Placental epithelial cell (primary cell): Measurements from ENCODE around the gene ITGA2. TPM values are rescaled to one million over a fixed set of nuclear protein-coding genes. Genes with fewer than 3 reads are reported as not detected.

Source experiments
- total RNA-seq: library from RNA; depleted of rRNA; stranded (reverse); fragments of >200 nt; gene quantifications from 2 replicates; pipeline ENCODE4 v1.2.3, GENCODE V29; 2012

The ITGA2 gene
- 3.5 and 39.6 TPM in 2 replicates for total RNA-seq

DNA sequence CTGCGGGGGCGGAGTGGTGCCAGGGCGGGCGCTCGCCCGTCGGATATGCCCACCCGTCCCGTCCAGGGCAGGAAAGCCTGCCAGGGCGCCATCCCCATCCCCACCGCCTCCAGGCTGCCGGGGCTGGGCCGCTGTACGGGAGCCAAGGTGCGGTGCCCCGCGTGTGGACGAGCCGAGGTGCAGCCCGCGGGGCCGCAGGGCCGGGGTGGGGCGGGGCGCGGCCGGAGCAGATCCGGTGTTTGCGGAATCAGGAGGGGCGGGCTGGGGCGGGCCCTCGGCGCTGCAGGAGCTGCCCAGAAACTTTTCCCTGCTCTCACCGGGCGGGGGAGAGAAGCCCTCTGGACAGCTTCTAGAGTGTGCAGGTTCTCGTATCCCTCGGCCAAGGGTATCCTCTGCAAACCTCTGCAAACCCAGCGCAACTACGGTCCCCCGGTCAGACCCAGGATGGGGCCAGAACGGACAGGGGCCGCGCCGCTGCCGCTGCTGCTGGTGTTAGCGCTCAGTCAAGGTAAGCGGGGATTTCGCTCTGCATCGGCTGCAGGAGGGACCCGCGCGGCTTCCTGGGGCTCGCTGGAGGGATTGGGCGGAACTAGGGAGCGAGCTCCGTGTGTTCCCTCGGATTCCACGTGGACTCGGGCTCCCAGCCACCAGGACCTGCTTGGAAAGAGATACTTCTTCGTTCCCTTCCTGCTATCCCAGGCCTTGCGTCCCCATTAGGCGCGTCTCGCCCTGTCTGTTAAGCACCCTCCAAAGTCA, at the start of gene ITGA2:
TSS of gene ITGA2 (plus strand) at position 328 of the 756 bp plus-strand sequence. CDS start at position 445, 117 bp downstream.

GRCh38 chr5:53109443-53110127, 120.4 kb downstream of the ITGA2 start, which contains the start of gene MOCS2:
Gene MOCS2, minus strand, starts transcription at chr5:53109757. Its CDS starts 2,583 bp downstream, at chr5:53107174.

Other genes starting within 250 kb of the ITGA2 start
- gene ITGA1, start 201.4 kb upstream of the ITGA2 start, total RNA-seq = 5.3 and 7.1 TPM in 2 replicates
- gene PELO, start 201.4 kb upstream of the ITGA2 start, total RNA-seq = 18.1 and 21.9 TPM in 2 replicates
- gene MOCS2, start 120.4 kb downstream of the ITGA2 start, total RNA-seq = 19.6 and 32.5 TPM in 2 replicates